ENCODE results near the gene LCA5. TPM values are rescaled to one million over a fixed set of nuclear protein-coding genes. Genes with fewer than 3 reads are reported as not detected.
A peak's percentile ranks its signal among the peaks of the same experiment; 100 is the strongest.
"Not testable (repeated sequence)": the region's sequence is repeated elsewhere in the genome, so short reads cannot be mapped to it uniquely, and the experiment has no call there.

The LCA5 gene
- total RNA-seq, 1 experiment from 2014 or later = 2.1 TPM

GRCh38 chr6:79467716-79468115 is 69.5 kb downstream of the LCA5 start:
- DNase-seq (ENCODE audit: low spot score) = no peak

GRCh38 chr6:79466207-79466834 is 70.9 kb downstream of the LCA5 start:
- DNase-seq (ENCODE audit: low spot score) = no peak

- DNase-seq (ENCODE audit: low spot score) = no peak
These were observed 71.8 kb downstream of the LCA5 start for GRCh38 chr6:79465381-79465780.

GRCh38 chr6:79463621-79464050 is 73.6 kb downstream of the LCA5 start:
- DNase-seq (ENCODE audit: low spot score) = peak; percentile 6

GRCh38 chr6:79461205-79461604 is 76.0 kb downstream of the LCA5 start:
- no peak for DNase-seq (ENCODE audit: low spot score)

GRCh38 chr6:79455446-79455845 is 81.8 kb downstream of the LCA5 start:
- DNase-seq (ENCODE audit: low spot score) = no peak

- no peak for DNase-seq (ENCODE audit: low spot score)
These were observed 83.6 kb downstream of the LCA5 start for GRCh38 chr6:79453558-79454042.

GRCh38 chr6:79450984-79451383 is 86.2 kb downstream of the LCA5 start:
- DNase-seq (ENCODE audit: low spot score) = no peak

GRCh38 chr6:79446006-79446405 is 91.2 kb downstream of the LCA5 start:
- DNase-seq (ENCODE audit: low spot score) = no peak

- not testable (repeated sequence) for DNase-seq (ENCODE audit: low spot score)
These were observed 93.4 kb downstream of the LCA5 start for GRCh38 chr6:79443876-79444275.

GRCh38 chr6:79441192-79441591 is 96.0 kb downstream of the LCA5 start:
- DNase-seq (ENCODE audit: low spot score) = no peak

- DNase-seq (ENCODE audit: low spot score) = no peak
These were observed 96.6 kb downstream of the LCA5 start for GRCh38 chr6:79440598-79440997.

- no peak for DNase-seq (ENCODE audit: low spot score)
These were observed 99.2 kb downstream of the LCA5 start for GRCh38 chr6:79438030-79438429.

GRCh38 chr6:79436241-79436640 is 101.0 kb downstream of the LCA5 start:
- no peak for DNase-seq (ENCODE audit: low spot score)

- no peak for DNase-seq (ENCODE audit: low spot score)
These were observed 101.5 kb downstream of the LCA5 start for GRCh38 chr6:79435746-79436145.

Other genes with a start within 250 kb of the LCA5 start
- gene SH3BGRL2, start 93.9 kb upstream of the LCA5 start, total RNA-seq (2014; rRNA removed; shearing (Covaris generic)) = 1.2 and 2.3 TPM in 2 replicates

All from A172 (cell line).